Endothelial cell of coronary artery (primary cell): Measurements from ENCODE around the gene RAB17. TPM values are rescaled to one million over a fixed set of nuclear protein-coding genes. Genes with fewer than 3 reads are reported as not detected.

ENCODE experiments used
- total RNA-seq: library from RNA; depleted of rRNA; stranded (reverse); fragments of >200 nt; gene quantifications from 2 replicates; pipeline ENCODE4 v1.2.3, GENCODE V29; 2014

Gene RAB17, protein sequence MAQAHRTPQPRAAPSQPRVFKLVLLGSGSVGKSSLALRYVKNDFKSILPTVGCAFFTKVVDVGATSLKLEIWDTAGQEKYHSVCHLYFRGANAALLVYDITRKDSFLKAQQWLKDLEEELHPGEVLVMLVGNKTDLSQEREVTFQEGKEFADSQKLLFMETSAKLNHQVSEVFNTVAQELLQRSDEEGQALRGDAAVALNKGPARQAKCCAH
- total RNA-seq, result 0.94 and 1.6 TPM in 2 replicates

GRCh38 chr2:237590272-237591140, at the start of gene RAB17:
Gene RAB17 (minus strand): TSS chr2:237590734. CDS start chr2:237586154, 4,580 bp downstream.

GRCh38 chr2:237627441-237628246, 37.1 kb upstream of the RAB17 start, which contains the start of gene LRRFIP1:
Gene LRRFIP1 (plus strand): TSS chr2:237627587. CDS start chr2:237627645, 58 bp downstream.

DNA sequence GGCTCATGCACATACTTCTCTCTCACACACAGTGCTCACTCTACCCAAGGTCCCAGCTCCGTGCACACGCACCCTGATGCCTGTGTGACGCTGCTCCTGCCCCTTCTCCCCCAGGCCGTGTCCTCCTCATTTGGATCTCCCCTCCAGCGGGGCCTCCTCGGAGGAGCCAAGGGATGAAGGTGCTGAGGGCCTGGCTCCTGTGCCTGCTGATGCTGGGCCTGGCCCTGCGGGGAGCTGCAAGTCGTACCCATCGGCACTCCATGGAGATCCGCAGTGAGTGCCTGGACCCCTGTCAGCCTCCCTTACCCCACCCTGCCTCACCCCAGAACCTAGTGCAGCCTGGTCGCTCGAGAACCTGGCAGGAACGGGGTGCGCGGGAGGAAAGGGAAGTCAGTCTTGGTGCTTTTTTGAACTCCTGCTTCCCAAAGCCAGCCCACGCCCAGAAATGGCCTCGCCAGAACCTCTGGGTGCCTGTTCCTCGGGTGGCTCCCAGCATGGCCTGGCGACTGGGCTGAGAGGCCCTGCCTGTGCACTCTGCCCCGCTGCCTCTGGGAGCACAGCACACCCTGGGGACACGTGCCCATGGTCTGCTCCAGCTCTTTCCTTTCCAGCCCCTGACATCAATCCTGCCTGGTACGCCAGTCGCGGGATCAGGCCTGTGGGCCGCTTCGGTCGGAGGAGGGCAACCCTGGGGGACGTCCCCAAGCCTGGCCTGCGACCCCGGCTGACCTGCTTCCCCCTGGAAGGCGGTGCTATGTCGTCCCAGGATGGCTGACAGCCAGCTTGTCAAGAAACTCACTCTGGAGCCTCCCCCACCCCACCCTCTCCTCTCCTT, 23.9 kb downstream of the RAB17 start, which contains the start of gene PRLH:
Gene PRLH, plus strand, starts transcription at position 174 of the 835 bp plus-strand sequence. Its CDS starts 0 bp downstream, at position 174.

Other genes with a start within 250 kb of the RAB17 start
- 0.72 and 497 TPM in 2 replicates for gene COL6A3, start 176.6 kb downstream of the RAB17 start, total RNA-seq
- 13.8 TPM in 1 of 2 replicates, not detected in the other for gene MLPH, start 103.5 kb downstream of the RAB17 start, total RNA-seq
- not detected in 2 replicates for gene PRLH, start 24.2 kb downstream of the RAB17 start, total RNA-seq
- gene LRRFIP1, start 36.9 kb upstream of the RAB17 start, total RNA-seq, result 130 and 153 TPM in 2 replicates
- gene RBM44, start 208.0 kb upstream of the RAB17 start, total RNA-seq, result 0.47 and 0.81 TPM in 2 replicates